ENCODE measurements around the gene HIRA.

DNA sequence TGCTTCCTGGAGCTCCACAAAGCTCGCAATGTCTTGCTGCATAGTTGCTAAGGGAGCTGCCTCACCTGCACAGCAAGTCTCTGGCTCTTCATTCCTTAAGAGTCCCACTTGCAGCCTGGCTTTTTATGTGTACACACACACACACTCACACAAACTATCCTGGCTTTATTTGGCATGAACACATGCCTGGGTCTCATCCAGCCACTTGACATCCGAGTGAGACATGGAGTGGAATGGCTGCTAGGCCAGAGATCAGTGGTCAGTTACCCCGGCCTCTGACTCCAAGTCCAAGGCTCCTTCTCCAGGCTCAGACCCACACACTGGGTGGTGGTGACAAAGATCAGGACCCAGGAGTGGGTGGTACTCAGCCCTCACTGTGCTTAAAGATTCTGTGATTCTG is 102.1 kb downstream of the HIRA start:
- TF ChIP-seq ARNT (IDR thresholded peaks at IDR 0.05), result no peak
- TF ChIP-seq STAT5A (IDR thresholded peaks at IDR 0.05; ENCODE audit: borderline replicate concordance, low read length), result no peak
- no peak for TF ChIP-seq ZKSCAN1 (IDR thresholded peaks at IDR 0.05; ENCODE audit: low read depth, low read length)
- peak; percentile 43; the same call in 1 of the 2 replicates for TF ChIP-seq POLR2A (conservative IDR thresholded peaks at IDR 0.05)
- no peak for TF ChIP-seq TEAD4 (IDR thresholded peaks at IDR 0.05; ENCODE audit: low read length)
- TF ChIP-seq TEAD4 (CRISPR knock-in tag; IDR thresholded peaks at IDR 0.05; ENCODE audit: borderline replicate concordance), result peak; percentile 86
- TF ChIP-seq, protein P1, sequence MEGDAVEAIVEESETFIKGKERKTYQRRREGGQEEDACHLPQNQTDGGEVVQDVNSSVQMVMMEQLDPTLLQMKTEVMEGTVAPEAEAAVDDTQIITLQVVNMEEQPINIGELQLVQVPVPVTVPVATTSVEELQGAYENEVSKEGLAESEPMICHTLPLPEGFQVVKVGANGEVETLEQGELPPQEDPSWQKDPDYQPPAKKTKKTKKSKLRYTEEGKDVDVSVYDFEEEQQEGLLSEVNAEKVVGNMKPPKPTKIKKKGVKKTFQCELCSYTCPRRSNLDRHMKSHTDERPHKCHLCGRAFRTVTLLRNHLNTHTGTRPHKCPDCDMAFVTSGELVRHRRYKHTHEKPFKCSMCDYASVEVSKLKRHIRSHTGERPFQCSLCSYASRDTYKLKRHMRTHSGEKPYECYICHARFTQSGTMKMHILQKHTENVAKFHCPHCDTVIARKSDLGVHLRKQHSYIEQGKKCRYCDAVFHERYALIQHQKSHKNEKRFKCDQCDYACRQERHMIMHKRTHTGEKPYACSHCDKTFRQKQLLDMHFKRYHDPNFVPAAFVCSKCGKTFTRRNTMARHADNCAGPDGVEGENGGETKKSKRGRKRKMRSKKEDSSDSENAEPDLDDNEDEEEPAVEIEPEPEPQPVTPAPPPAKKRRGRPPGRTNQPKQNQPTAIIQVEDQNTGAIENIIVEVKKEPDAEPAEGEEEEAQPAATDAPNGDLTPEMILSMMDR (IDR thresholded peaks at IDR 0.05 in 2 of 3, conservative IDR thresholded peaks at IDR 0.05 in 1 of 3; ENCODE audit: insufficient read depth in 2 of 3, low read depth in 1 of 3, low read length in 3 of 3), result no peak
- TF ChIP-seq TSC22D4 (tag; IDR thresholded peaks at IDR 0.05), result no peak
- no peak for TF ChIP-seq ZNF830 (CRISPR knock-in tag; IDR thresholded peaks at IDR 0.05)
- TF ChIP-seq NFE2 (IDR thresholded peaks at IDR 0.05; ENCODE audit: low read depth), result no peak
